ENCODE measurements around the gene CNTLN. TPM values are rescaled to one million over a fixed set of nuclear protein-coding genes. Genes with fewer than 3 reads are reported as not detected.

Gene CNTLN
- total and polyA plus RNA-seq, 2 of the 13 experiments (the other 11 are each of a cell fraction or from before 2014, with no cell fraction given), result 1.5 to 5.7 TPM

GRCh38 chr9:17134396-17135294 is at the start of gene CNTLN (continued):
- TF ChIP-seq CSRNP1 (CRISPR knock-in tag; IDR thresholded peaks at IDR 0.05), result peak; percentile 78
- no peak for TF ChIP-seq JARID2 (CRISPR knock-in tag; IDR thresholded peaks at IDR 0.05; ENCODE audit: insufficient replicate concordance)
- TF ChIP-seq FOXC1 (CRISPR knock-in tag; IDR thresholded peaks at IDR 0.05; ENCODE audit: borderline replicate concordance), result peak; percentile 30; the same call in 1 of the 2 replicates
- TF ChIP-seq ZNF430 (CRISPR knock-in tag; IDR thresholded peaks at IDR 0.05), result peak; percentile 70; the same call in 1 of the 2 replicates
- TF ChIP-seq FOXO4 (CRISPR knock-in tag; conservative IDR thresholded peaks at IDR 0.05), result 0 out of 2 replicates have a peak, but pooled peaks have one; percentile 56
- TF ChIP-seq ATF1 (CRISPR knock-in tag; IDR thresholded peaks at IDR 0.05), result no peak
- no peak for TF ChIP-seq ZNF674 (CRISPR knock-in tag; IDR thresholded peaks at IDR 0.05; ENCODE audit: low read depth)
- peak; percentile 18; the same call in 1 of the 2 replicates for TF ChIP-seq ZNF580 (CRISPR knock-in tag; IDR thresholded peaks at IDR 0.05; ENCODE audit: borderline replicate concordance, low read depth)
- no peak for TF ChIP-seq FOXJ3 (CRISPR knock-in tag; IDR thresholded peaks at IDR 0.05; ENCODE audit: borderline replicate concordance)
- TF ChIP-seq ISL2 (CRISPR knock-in tag; IDR thresholded peaks at IDR 0.05), result 0 out of 2 replicates have a peak, but pooled peaks have one; percentile 6
- TF ChIP-seq ZNF503 (CRISPR knock-in tag; IDR thresholded peaks at IDR 0.05), result no peak
- TF ChIP-seq GMEB1 (CRISPR knock-in tag; IDR thresholded peaks at IDR 0.05; ENCODE audit: borderline replicate concordance), result peak; percentile 43; the same call in 1 of the 2 replicates
- TF ChIP-seq ZNF883 (CRISPR knock-in tag; IDR thresholded peaks at IDR 0.05; ENCODE audit: not compliant biosample characterization), result peak; percentile 83
- TF ChIP-seq ZNF609 (CRISPR knock-in tag; IDR thresholded peaks at IDR 0.05; ENCODE audit: borderline replicate concordance), result peak; percentile 42; the same call in 1 of the 2 replicates
